ENCODE data around the gene ZNF654. TPM values are rescaled to one million over a fixed set of nuclear protein-coding genes. Genes with fewer than 3 reads are reported as not detected.

Gene ZNF654
- total and polyA plus RNA-seq, 2 of the 13 experiments (the other 11 are each of a cell fraction or from before 2014, with no cell fraction given), result 1.8 to 4.1 TPM

GRCh38 chr3:88058581-88059379 lies at the start of gene ZNF654, which contains the start of gene CGGBP1 (continued):
- TF ChIP-seq PAF1 (CRISPR knock-in tag; IDR thresholded peaks at IDR 0.05) (no peak), ZNF296 (CRISPR knock-in tag; conservative IDR thresholded peaks at IDR 0.05) (no peak), SRSF9 (IDR thresholded peaks at IDR 0.05; ENCODE audit: borderline replicate concordance, insufficient read depth, low read depth, low read length, poor library complexity, severe bottlenecking) (no peak), ZNF550 (CRISPR knock-in tag; IDR thresholded peaks at IDR 0.05; ENCODE audit: borderline replicate concordance) (no peak), THRA (CRISPR knock-in tag; IDR thresholded peaks at IDR 0.05; ENCODE audit: borderline replicate concordance) (0 out of 2 replicates have a peak, but pooled peaks have one; percentile 10), ATF4 (CRISPR knock-in tag; IDR thresholded peaks at IDR 0.05) (peak in 1 of 2 experiments; percentile 33; a peak in 1 of 4 replicates), ZNF614 (CRISPR knock-in tag; IDR thresholded peaks at IDR 0.05; ENCODE audit: borderline replicate concordance) (no peak), ZBTB3 (CRISPR knock-in tag; IDR thresholded peaks at IDR 0.05; ENCODE audit: borderline replicate concordance, low read depth) (0 out of 2 replicates have a peak, but pooled peaks have one; percentile 18), SNRNP70 (IDR thresholded peaks at IDR 0.05; ENCODE audit: low read depth, low read length) (no peak), MBD4 (IDR thresholded peaks at IDR 0.05; ENCODE audit: borderline replicate concordance, low read length) (no peak), ZFP36 (IDR thresholded peaks at IDR 0.05; ENCODE audit: borderline replicate concordance, low read depth, low read length, partially characterized antibody) (no peak), ZNF558 (CRISPR knock-in tag; IDR thresholded peaks at IDR 0.05; ENCODE audit: borderline replicate concordance) (0 out of 2 replicates have a peak, but pooled peaks have one; percentile 88), ZBTB25 (CRISPR knock-in tag; IDR thresholded peaks at IDR 0.05) (peak; percentile 64; the same call in 1 of the 2 replicates), EHMT2 (IDR thresholded peaks at IDR 0.05; ENCODE audit: borderline replicate concordance, low read depth, low read length) (no peak), ZNF329 (CRISPR knock-in tag; IDR thresholded peaks at IDR 0.05; ENCODE audit: low read depth) (peak; percentile 26; the same call in 1 of the 2 replicates), KLF11 (CRISPR knock-in tag; IDR thresholded peaks at IDR 0.05) (peak; percentile 54; the same call in 1 of the 2 replicates), RXRB (CRISPR knock-in tag; IDR thresholded peaks at IDR 0.05; ENCODE audit: borderline replicate concordance) (0 out of 2 replicates have a peak, but pooled peaks have one; percentile 45), ZMYM3 (CRISPR knock-in tag; IDR thresholded peaks at IDR 0.05) (no peak), ZNF513 (CRISPR knock-in tag; conservative IDR thresholded peaks at IDR 0.05) (no peak), MED1 (CRISPR knock-in tag; IDR thresholded peaks at IDR 0.05) (peak; percentile 64), MEF2D (CRISPR knock-in tag; IDR thresholded peaks at IDR 0.05) (no peak), MYPOP (CRISPR knock-in tag; IDR thresholded peaks at IDR 0.05) (no peak; the same call in 1 of the 2 replicates)

All from HepG2 (cell line).